RPMI8226 (cell line): Measurements from ENCODE around the gene NTNG1.

Source experiments
- DNase-seq: peaks from one replicate; pipeline ENCODE4 v3.0.0-alpha.2; 2015

The NTNG1 gene

GRCh38 chr1:107467811-107468210, 327.0 kb downstream of the NTNG1 start:
- no peak for DNase-seq

DNA sequence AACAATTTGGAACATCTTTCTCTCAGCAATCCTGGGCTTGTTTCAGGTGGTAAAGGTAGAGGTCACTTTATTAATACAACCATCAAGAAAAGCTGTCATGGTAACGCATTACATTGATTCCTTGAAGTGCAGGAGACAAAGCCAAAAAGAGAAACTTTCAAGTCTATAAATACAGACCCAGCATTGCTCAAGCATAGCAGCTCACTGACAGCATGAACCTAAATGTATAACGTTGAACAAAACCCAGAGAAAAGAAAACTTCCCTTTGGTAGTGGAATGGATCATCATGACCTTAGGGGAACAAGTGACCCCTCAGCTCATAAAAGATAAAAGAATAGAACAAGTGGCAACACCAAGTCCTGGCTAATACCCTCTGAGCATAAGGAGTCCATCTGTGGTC, 332.2 kb downstream of the NTNG1 start:
- DNase-seq: no peak

DNA sequence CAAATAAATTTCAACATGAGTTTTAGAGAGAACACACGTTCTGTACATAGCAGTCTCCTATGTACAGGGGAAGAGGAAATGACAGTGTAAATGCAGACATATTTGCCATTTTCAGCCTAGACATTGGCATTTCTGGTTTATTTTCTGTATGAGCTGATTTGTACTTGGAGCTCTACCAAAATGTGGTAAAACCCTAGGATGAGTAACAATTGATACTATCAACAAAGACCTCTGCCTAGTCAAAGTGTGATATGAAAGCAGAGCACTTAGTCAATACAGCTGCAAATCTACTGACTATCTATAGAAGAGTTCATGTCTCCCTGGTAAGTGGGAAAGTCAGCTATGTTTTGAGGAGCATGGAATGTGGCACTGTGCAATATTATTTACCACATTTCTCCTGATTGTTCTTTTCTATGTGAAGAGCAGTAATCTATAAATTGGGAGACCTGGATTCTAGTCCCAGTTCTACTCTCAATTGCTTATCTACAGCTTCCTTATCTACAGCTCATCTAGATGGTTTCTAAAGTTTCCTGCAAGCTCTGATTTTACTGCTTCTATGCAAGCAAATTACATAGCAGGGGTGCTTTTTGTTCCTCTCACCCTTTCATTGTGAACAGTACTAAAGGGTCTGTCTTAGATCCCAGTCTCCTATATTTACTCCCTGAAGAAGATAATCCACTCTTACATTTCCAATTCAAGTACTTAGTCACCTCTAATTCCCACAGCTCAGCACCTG, 334.2 kb downstream of the NTNG1 start:
- DNase-seq: no peak

- no peak for DNase-seq
Measured at GRCh38 chr1:107477233-107477632, 336.4 kb downstream of the NTNG1 start.

GRCh38 chr1:107479865-107480350, 339.1 kb downstream of the NTNG1 start:
- DNase-seq: no peak

DNA sequence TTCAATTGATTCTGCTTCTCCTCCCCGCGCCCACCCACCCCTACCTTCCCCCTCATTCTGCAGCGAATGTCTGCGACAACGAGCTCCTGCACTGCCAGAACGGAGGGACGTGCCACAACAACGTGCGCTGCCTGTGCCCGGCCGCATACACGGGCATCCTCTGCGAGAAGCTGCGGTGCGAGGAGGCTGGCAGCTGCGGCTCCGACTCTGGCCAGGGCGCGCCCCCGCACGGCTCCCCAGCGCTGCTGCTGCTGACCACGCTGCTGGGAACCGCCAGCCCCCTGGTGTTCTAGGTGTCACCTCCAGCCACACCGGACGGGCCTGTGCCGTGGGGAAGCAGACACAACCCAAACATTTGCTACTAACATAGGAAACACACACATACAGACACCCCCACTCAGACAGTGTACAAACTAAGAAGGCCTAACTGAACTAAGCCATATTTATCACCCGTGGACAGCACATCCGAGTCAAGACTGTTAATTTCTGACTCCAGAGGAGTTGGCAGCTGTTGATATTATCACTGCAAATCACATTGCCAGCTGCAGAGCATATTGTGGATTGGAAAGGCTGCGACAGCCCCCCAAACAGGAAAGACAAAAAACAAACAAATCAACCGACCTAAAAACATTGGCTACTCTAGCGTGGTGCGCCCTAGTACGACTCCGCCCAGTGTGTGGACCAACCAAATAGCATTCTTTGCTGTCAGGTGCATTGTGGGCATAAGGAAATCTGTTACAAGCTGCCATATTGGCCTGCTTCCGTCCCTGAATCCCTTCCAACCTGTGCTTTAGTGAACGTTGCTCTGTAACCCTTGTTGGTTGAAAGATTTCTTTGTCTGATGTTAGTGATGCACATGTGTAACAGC, 339.9 kb downstream of the NTNG1 start:
- DNase-seq: no peak

- DNase-seq: no peak
Measured at GRCh38 chr1:107481756-107482384, 341.0 kb downstream of the NTNG1 start.

DNA sequence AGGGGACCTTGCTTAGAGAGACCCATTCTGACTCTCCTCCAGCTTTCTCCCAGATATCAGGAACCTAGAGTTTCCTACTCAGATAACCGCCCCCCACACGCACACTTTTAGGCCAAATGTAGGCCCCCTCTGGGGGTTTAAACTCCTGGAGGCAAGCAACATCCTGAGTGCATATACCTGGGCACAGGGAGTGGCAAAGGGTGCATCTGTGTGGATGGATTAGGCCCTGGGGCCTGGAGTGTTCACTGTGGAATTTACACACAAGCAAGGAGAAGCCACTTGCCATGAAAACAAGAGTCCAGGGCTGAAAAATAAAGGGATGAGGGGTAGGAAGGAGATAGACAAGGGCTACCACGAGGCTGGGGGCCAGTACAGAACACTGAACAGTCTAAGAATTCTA, 343.1 kb downstream of the NTNG1 start:
- DNase-seq: no peak

- no peak for DNase-seq
Measured at GRCh38 chr1:107486349-107486748, 345.5 kb downstream of the NTNG1 start.

- DNase-seq: no peak
Measured at GRCh38 chr1:107487506-107487905, 346.7 kb downstream of the NTNG1 start.

GRCh38 chr1:107491582-107491981, 350.7 kb downstream of the NTNG1 start:
- DNase-seq: no peak

GRCh38 chr1:107493111-107493716, 352.4 kb downstream of the NTNG1 start:
- DNase-seq: no peak

DNA sequence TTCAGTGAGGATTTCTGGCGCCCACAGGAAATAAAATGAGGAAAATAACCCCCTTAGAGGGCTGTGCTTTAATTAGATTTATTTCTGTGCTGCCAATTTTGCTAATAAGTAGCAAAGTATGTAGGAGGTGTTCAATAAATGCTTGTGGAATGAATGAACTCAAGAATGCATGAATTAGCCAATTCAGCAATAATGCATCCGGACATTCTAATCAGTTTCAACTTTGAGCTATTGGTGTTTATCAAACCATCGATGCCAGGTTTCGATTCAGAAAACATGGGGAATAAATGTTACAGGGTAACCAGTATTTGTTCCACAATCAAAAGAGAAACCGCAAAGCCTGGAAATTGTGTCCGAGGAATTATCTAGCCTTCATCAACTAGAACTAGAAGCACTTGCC, 353.2 kb downstream of the NTNG1 start:
- DNase-seq: no peak

- DNase-seq: no peak
Measured at GRCh38 chr1:107496002-107496401, 355.2 kb downstream of the NTNG1 start.

DNA sequence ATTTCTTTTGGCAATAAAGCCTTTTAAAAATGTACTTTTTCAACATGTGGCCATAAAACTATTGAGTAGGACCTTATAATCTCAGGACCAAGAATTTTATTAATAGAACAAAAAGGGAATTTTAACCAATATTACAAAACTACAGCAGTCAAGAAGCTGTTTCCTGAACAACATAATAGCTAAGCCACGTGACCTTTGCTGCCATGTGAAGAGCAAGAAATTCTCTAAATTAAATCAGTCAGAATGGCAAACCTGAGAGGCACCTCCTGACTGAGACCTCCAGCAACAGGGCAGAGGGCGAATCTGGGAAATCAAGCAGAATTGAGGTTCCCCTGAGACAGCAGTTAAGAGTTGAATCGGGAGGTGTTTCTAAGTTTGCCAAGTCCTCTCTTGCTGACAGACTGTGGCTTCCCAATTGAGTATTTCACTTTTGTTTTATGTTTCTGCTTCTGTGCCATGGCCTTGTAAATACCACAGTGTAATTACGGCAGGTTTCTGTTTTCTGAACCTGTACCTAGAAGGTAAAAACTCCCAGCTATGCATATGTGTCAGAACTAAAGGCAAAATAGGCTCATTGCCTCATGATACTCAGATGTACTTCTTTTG, 358.4 kb downstream of the NTNG1 start:
- no peak for DNase-seq

- no peak for DNase-seq
Measured at GRCh38 chr1:107501081-107501605, 360.3 kb downstream of the NTNG1 start.

DNA sequence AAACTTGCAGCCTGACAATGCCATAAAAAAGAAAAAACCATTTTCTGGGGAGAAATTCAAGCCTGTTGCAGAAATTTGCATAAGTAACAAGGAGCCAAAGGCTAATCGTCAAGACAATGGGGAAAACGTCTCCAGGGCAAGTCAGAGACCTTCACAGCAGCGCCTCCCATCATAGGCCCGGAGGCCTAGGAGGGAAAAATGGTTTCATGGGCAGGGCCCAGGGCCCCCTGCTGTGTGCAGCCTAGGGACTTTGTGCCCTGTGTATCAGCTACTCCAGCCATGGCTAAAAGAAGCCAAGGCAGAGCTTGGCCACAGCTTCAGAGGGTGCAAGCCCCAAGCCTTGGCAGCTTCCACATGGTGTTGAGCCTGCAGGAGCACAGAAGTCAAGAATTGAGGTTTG, 369.5 kb downstream of the NTNG1 start:
- DNase-seq: no peak

DNA sequence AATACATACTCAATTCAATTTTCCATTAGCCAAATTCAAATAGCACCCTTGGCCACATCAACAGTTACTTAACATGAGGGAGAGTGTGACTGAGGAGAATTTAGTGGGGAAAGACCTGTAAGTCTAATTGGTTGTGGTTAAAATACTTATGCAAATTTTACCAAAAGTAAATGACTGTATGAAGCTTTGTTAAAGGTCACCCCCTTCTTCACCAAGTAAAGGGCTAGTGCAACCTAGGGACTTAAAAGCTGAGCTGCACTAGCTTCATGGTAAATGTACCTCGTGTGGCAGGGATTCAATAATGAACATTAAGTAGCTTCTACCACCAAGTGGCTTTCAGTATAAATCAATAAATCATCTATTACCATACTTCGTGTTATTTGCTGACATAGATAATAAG, 372.0 kb downstream of the NTNG1 start:
- no peak for DNase-seq

GRCh38 chr1:107514841-107515240, 374.0 kb downstream of the NTNG1 start:
- no peak for DNase-seq

DNA sequence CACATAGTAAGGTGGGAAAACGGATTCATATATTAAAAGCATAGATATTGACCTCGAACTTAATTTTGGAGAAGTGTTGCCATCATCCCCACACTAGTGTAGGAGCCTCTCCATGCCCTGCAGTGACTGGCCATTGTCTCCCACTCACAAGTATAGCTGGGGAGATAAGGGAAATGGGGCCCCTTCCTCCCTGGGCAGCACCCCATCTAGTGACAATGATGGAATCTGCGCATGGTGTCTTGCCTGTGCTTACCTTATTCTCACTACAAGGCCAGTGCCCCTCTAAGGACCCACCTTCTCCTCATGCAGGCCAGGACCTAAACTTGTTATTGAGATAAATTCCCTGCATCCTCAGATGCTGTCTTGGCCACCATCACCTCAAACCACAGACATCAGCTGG, 374.9 kb downstream of the NTNG1 start:
- DNase-seq: no peak

- DNase-seq: no peak
Measured at GRCh38 chr1:107523061-107523460, 382.2 kb downstream of the NTNG1 start.

DNA sequence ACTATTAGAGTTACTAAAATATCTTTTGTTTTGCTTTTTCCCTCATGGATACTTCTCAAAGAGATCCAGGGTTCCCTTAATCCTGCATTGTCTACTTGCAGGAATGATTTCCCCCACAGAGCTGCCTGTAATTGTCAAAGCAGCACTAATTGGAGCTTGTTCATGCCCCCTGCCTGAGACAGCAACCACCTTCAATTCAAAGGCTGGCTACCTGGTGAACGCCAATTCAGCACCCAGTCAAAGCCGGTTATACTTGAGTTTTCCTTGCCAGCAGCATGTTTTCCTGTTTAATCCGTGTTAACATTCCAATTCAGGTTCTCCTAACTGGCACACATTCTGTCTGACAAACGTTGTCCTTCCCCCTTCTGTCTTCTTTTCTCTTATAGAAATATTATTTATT, 382.9 kb downstream of the NTNG1 start:
- DNase-seq: no peak

DNA sequence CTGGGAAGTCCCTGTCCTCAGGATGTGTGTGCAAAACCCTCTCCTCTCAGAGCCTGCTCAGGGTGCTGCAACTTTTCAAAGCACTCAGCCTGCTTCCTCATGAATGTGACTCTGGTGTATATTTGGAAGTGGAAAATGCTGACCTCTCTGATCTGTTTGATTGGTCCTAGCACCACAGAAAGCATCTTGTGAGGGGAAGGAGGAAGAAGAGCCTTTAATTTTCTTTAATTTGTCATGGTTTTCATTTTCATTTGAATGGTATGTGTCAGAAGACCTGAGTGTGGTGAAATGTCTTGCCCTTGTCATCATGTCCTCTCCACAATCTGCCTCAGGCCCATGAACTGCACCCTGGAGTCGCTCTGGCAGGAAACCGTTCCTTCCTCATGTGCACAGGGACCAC, 383.5 kb downstream of the NTNG1 start:
- DNase-seq: no peak
